MM.1S (cell line): ENCODE results near the gene ATF2.

Source experiments
- DNase-seq: peaks from one replicate; pipeline ENCODE4 v3.0.0-alpha.2; 2015
- H2AFZ ChIP-seq: fragments of 300-600 bp; sonication (generic); 2 replicates; pipeline ENCODE4 v1.6.0; 2016; ENCODE audit warnings: antibody characterized with exemption, low read length
- H3F3A ChIP-seq: fragments of 300-600 bp; sonication (generic); 2 replicates; pipeline ENCODE4 v1.6.1; 2016; ENCODE audit warnings: mild to moderate bottlenecking, antibody characterized with exemption, low read length, moderate library complexity, mixed read lengths; ENCODE audit not compliant: insufficient read depth
- H3K27ac ChIP-seq: fragments of 300-600 bp; sonication (generic); 2 replicates; pipeline ENCODE4 v1.5.1; 2016; ENCODE audit warnings: mild to moderate bottlenecking, low read length
- H3K27me3 ChIP-seq: fragments of 300-600 bp; sonication (generic); replicated peaks from 2 replicates; pipeline ENCODE4 v1.6.0; 2016; ENCODE audit warnings: low read length; ENCODE audit not compliant: insufficient read depth
- H3K36me3 ChIP-seq: fragments of 300-600 bp; sonication (generic); replicated peaks from 2 replicates; pipeline ENCODE4 v1.6.1; 2016; ENCODE audit warnings: mild to moderate bottlenecking, low read length, mixed read lengths; ENCODE audit not compliant: insufficient read depth
- H3K4me1 ChIP-seq: fragments of 300-600 bp; sonication (generic); 2 replicates; pipeline ENCODE4 v1.6.1; 2016; ENCODE audit warnings: low read length, mixed read lengths
- H3K4me2 ChIP-seq: fragments of 300-600 bp; sonication (generic); 2 replicates; pipeline ENCODE4 v1.6.0; 2016; ENCODE audit warnings: low read depth, low read length
- H3K4me3 ChIP-seq: fragments of 300-600 bp; sonication (generic); 2 replicates; pipeline ENCODE4 v1.5.1; 2016; ENCODE audit warnings: low read length, mixed read lengths
- H3K79me2 ChIP-seq: fragments of 300-600 bp; sonication (generic); 2 replicates; pipeline ENCODE4 v1.6.1; 2016; ENCODE audit warnings: mixed run types, low read length, mixed read lengths
- H3K9ac ChIP-seq: fragments of 300-600 bp; sonication (generic); 2 replicates; pipeline ENCODE4 v1.6.1; 2016; ENCODE audit warnings: low read length, mixed read lengths
- H3K9me2 ChIP-seq: fragments of 300-600 bp; sonication (generic); replicated peaks from 2 replicates; pipeline ENCODE4 v1.6.1; 2016; ENCODE audit warnings: mild to moderate bottlenecking, low read length, mixed read lengths; ENCODE audit not compliant: insufficient read depth
- H3K9me3 ChIP-seq: fragments of 300-600 bp; sonication (generic); replicated peaks from 2 replicates; pipeline ENCODE4 v1.6.1; 2016; ENCODE audit warnings: mild to moderate bottlenecking, low read length, mixed read lengths; ENCODE audit not compliant: insufficient read depth
- H4K20me1 ChIP-seq: fragments of 300-600 bp; sonication (generic); 2 replicates; pipeline ENCODE4 v1.6.1; 2016; ENCODE audit warnings: mild to moderate bottlenecking, low read length, moderate library complexity, mixed read lengths; ENCODE audit not compliant: insufficient read depth
- EZH2 ChIP-seq: fragments of 300-600 bp; sonication (generic); optimal IDR thresholded peaks from 2 replicates; pipeline ENCODE3; 2017; ENCODE audit warnings: low read depth, mild to moderate bottlenecking, antibody characterized with exemption, low read length, mixed read lengths
- EZH2phosphoT487 ChIP-seq: fragments of 300-600 bp; sonication (generic); IDR thresholded peaks from 2 replicates; pipeline ENCODE4 v1.6.1; 2018; ENCODE audit warnings: antibody characterized with exemption, low read length
- TF ChIP-seq, protein P1 (sequence below): fragments of 300-600 bp; sonication (generic); IDR thresholded peaks from 2 replicates; pipeline ENCODE4 v1.5.1; 2016; ENCODE audit warnings: antibody characterized with exemption, low read length, mixed read lengths

ATF2 gene

DNA sequence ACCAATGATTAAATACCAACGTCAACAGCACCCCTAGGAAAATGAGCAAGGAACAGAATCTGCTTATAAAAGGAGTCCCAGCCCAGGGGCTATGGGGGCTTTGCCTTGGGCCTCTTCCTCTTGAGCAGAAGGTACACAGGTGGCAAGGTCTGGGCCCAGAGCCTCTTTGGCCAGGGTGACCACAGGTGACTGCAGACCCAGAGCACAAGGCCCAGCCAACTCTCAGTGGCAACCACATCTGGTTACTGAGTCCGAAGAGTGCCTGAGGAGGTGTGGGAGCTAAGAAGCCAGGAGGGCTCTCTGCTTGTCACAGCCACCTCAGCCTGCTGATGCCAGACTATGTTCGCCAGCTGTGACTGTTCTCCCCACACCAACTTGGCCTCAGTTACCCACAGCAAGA lies 128.5 kb downstream of the ATF2 start:
- H3K79me2 ChIP-seq: no peaks in the 10 kb centered on the region
- no peak overlapping the region for H3K4me2 ChIP-seq
- no peaks in the 10 kb centered on the region for H3K27me3 ChIP-seq
- no peaks in the 10 kb centered on the region for H3K36me3 ChIP-seq
- H4K20me1 ChIP-seq: no peaks in the 10 kb centered on the region
- H3F3A ChIP-seq: no peaks in the 10 kb centered on the region
- no peak overlapping the region for H3K27ac ChIP-seq
- H2AFZ ChIP-seq: no peak overlapping the region
- peaks cover 13% of the 10 kb centered on the region for H3K4me1 ChIP-seq
- TF ChIP-seq EZH2phosphoT487: no peak
- no peak for TF ChIP-seq EZH2
- TF ChIP-seq, protein P1, sequence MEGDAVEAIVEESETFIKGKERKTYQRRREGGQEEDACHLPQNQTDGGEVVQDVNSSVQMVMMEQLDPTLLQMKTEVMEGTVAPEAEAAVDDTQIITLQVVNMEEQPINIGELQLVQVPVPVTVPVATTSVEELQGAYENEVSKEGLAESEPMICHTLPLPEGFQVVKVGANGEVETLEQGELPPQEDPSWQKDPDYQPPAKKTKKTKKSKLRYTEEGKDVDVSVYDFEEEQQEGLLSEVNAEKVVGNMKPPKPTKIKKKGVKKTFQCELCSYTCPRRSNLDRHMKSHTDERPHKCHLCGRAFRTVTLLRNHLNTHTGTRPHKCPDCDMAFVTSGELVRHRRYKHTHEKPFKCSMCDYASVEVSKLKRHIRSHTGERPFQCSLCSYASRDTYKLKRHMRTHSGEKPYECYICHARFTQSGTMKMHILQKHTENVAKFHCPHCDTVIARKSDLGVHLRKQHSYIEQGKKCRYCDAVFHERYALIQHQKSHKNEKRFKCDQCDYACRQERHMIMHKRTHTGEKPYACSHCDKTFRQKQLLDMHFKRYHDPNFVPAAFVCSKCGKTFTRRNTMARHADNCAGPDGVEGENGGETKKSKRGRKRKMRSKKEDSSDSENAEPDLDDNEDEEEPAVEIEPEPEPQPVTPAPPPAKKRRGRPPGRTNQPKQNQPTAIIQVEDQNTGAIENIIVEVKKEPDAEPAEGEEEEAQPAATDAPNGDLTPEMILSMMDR: no peak
- H3K9me2 ChIP-seq: no peaks in the 10 kb centered on the region
- H3K4me3 ChIP-seq: no peak overlapping the region
- H3K9ac ChIP-seq: no peak overlapping the region
- H3K9me3 ChIP-seq: no peaks in the 10 kb centered on the region
- DNase-seq: no peak

DNA sequence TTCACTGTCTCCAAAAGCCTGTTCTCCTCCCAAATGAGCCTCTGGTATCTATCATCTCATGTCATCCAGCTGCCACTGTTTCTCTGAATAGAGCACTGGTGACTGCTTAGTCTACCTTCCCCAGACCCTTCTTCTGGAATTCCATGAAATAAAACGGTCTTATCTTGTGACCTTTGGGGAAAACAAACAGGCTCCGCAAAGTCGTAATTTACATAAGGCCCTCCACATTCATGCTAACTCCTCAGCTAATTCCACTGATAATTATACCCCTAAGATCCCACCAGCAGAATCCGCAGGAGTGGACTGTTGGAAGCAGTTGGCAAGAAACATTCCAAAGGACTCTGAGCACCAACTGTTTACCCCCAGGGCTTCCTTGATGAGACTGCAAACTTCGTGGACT lies 129.0 kb downstream of the ATF2 start:
- Histone ChIP-seq H3K27ac (no peak overlapping the region), H3K9ac (no peak overlapping the region), H3K79me2 (no peaks in the 10 kb centered on the region), H3K4me1 (peaks cover 13% of the 10 kb centered on the region), H3K27me3 (no peaks in the 10 kb centered on the region), H3K4me3 (no peak overlapping the region), H4K20me1 (no peaks in the 10 kb centered on the region), H3K9me3 (no peaks in the 10 kb centered on the region), H3K4me2 (no peak overlapping the region), H3K36me3 (no peaks in the 10 kb centered on the region), H3K9me2 (no peaks in the 10 kb centered on the region), H3F3A (no peaks in the 10 kb centered on the region), H2AFZ (no peak overlapping the region)
- DNase-seq: no peak
- TF ChIP-seq, protein P1: no peak
- no peak for TF ChIP-seq EZH2phosphoT487

DNA sequence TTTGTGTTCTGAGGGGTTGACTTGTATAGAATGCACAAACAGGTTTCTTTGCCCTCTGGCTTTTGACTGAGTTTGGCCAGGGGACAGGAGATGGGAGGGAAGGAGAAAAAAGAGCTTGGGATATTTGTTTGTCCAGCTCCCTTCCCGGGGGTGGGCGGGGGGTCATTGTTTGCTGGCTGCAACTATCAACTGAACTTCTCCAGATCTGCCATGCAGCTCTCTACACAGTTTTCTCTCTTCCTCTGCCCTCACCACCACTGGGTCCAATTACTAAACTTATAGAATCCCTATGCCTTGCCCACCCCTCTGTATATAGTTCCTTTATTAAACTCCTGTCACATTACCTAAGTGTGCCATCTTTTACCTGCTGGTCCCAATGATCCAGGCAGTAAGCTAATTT lies 130.1 kb downstream of the ATF2 start:
- no peak overlapping the region for H3K4me3 ChIP-seq
- no peaks in the 10 kb centered on the region for H3K36me3 ChIP-seq
- no peaks in the 10 kb centered on the region for H3F3A ChIP-seq
- H3K79me2 ChIP-seq: no peaks in the 10 kb centered on the region
- peaks cover 13% of the 10 kb centered on the region for H3K4me1 ChIP-seq
- no peak for DNase-seq
- H3K27ac ChIP-seq: no peak overlapping the region
- H3K4me2 ChIP-seq: no peak overlapping the region
- TF ChIP-seq EZH2phosphoT487 (no peak), EZH2 (no peak)
- TF ChIP-seq, protein P1: no peak
- H3K9me2 ChIP-seq: no peaks in the 10 kb centered on the region
- no peaks in the 10 kb centered on the region for H3K27me3 ChIP-seq
- no peaks in the 10 kb centered on the region for H4K20me1 ChIP-seq
- no peaks in the 10 kb centered on the region for H3K9me3 ChIP-seq
- no peak overlapping the region for H2AFZ ChIP-seq
- H3K9ac ChIP-seq: no peak overlapping the region

DNA sequence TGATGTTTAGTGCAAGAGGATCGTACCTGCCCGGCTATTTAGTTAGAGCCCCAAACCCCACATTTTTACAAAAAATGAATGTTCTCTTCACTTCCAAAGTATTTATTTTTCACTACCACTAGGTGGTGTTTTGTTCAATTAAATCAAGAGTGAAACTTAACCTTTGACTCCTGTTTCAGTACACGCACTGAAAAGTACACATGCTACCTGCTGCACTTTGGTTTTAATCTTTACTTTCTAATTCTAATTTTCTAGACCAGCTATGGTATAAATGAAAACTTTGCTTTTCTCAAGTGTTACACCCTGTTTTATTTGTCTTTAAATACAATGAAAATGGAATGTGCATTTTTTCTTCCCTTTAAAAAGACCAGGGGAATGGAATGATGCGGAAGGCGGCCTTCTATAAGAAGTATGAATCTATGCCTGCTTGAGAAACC lies 131.4 kb downstream of the ATF2 start:
- no peaks in the 10 kb centered on the region for H3K79me2 ChIP-seq
- H3K36me3 ChIP-seq: no peaks in the 10 kb centered on the region
- peak; percentile 79 for DNase-seq
- no peak overlapping the region for H3K9ac ChIP-seq
- no peaks in the 10 kb centered on the region for H4K20me1 ChIP-seq
- no peak overlapping the region for H3K27ac ChIP-seq
- peak overlapping the region; percentile 58 for H2AFZ ChIP-seq
- peak overlapping the region; percentile 31; the same call in 1 of the 2 replicates for H3K4me2 ChIP-seq
- no peaks in the 10 kb centered on the region for H3F3A ChIP-seq
- TF ChIP-seq, protein P1: peak; percentile 55
- TF ChIP-seq EZH2phosphoT487: no peak
- no peaks in the 10 kb centered on the region for H3K9me3 ChIP-seq
- H3K9me2 ChIP-seq: no peaks in the 10 kb centered on the region
- no peak overlapping the region for H3K4me3 ChIP-seq
- no peaks in the 10 kb centered on the region for H3K27me3 ChIP-seq
- H3K4me1 ChIP-seq: peaks cover 13% of the 10 kb centered on the region
